GM21423 (cell line): Measurements from ENCODE around the gene ADH4.
"Not testable (repeated sequence)": the region's sequence is repeated elsewhere in the genome, so short reads cannot be mapped to it uniquely, and the experiment has no call there.

Experiments
- ATAC-seq: cut with Tn5 transposase; IDR thresholded peaks from one replicate; pipeline ENCODE4 v1.9.1; 2021; ENCODE audit warnings: mild to moderate bottlenecking, moderate library complexity; ENCODE audit not compliant: unreplicated experiment

The ADH4 gene

GRCh38 chr4:99144070-99144469, at the start of gene ADH4:
ADH4 (minus strand) TSS chr4:99144297; CDS start chr4:99144222, 75 bp downstream.
- ATAC-seq, result no peak

DNA sequence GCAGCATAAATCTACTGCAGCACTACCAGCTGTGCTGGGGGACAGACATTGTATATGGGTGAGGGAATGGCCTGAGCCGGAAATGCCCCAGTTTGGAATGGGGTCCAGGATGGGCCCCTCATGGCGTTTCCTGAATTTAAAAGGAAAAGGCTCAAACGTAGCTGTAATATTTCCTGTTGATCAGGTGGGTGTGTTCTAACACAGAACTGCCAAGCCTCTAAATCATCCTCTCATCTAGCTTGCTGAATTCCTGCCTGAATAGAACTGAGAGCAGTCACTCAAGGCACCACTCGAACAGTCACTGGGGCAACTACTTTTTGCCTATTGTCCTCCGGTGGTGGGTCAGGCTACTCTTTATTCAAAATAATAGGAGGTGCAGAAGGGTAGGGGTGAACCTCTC, 46.2 kb upstream of the ADH4 start:
- no peak for ATAC-seq

GRCh38 chr4:99189900-99190299, 45.8 kb upstream of the ADH4 start:
- not testable (repeated sequence) for ATAC-seq

DNA sequence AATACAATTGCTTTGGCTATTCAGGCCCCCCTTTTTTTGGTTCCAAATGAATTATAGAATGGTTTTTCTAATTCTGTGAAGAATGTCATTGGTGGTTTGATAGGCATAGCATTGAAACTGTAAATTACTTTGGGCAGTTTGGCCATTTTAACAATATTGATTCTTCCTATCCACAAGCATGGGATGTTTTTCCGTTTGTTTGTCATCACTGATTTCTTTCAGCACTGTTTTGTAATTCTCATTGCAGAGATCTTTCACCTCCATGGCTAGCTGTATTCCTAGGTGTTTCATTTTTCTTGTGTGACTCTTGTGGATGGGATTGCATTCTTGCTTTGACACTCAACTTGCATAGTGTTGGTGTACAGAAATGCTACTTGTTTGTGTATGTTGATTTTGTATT, 41.9 kb upstream of the ADH4 start:
- ATAC-seq, result no peak

DNA sequence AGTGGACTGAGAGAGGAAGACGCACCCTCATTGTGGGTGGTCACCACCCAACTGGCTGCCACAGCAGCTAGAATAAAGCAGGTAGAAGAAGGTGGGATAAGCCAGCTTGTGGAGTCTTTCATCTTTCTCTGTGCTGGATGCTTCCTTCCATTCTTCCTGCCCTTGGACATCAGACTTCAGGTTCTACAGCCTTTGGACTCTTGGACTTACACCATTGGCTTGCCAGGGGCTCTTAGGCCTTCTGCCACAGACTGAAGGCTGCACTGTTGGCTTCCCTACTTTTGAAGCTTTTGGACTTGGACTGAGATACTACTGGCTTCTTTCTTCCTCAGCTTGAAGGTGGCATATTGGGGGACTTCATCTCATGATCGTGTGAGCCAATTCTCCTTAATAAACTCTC, 41.5 kb upstream of the ADH4 start:
- ATAC-seq, result no peak

DNA sequence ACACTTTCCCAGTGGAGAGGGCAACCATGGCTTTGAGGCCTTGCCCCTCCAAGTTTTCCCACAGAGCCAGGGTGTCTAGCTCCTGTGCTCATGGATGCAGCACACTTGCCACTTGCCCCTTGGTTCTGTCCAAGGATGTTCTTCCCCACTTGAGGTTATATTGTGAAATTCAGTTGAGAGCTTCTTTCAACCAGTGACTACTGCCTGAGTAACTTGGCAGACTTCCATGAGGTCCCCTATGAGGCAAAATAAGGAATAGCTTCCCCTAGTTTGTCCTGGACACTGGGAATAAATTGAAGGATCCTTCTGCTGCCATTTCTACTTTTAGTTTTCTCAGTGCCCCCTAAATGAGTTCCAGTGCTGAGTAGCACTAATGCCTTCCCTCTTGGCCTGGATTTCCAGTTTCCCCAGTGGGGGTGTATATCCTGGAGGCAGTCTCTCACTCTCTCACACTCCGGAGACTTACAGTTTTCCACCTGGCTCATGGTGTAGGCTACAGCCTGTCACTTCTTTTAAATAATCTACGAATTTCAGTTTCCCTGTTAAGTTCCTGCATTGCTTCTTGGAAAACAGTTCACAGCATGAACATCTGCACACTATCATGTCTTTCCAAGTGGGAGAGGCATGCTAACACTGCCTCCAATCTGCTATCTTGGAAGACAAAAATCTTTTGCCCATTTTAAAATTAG, 36.4 kb upstream of the ADH4 start:
- no peak for ATAC-seq

GRCh38 chr4:99179626-99180025, 35.5 kb upstream of the ADH4 start:
- no peak for ATAC-seq

GRCh38 chr4:99179178-99179577, 35.1 kb upstream of the ADH4 start:
- ATAC-seq, result no peak

- no peak for ATAC-seq
These were observed 22.4 kb upstream of the ADH4 start for GRCh38 chr4:99166544-99166943.

DNA sequence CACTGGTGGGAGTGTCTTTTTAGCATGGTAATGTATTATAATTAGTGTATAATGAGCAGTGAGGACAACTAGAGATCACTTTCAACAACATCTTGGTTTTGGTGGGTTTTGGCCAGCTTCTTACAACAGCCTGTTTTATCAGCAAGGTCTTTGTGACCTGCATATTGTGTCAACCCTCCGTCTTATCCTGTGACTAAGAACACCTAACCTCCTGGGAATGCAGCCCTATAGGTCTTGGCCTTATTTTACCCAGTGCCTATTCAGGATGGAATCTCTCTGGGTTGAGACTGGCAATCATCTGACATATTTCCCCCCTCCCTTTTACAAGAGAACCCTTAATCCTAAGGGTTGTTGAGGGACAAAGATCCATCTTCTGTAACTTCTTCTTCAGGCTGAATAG, 21.9 kb upstream of the ADH4 start:
- ATAC-seq, result no peak

- no peak for ATAC-seq
These were observed 17.4 kb upstream of the ADH4 start for GRCh38 chr4:99161373-99162099.

DNA sequence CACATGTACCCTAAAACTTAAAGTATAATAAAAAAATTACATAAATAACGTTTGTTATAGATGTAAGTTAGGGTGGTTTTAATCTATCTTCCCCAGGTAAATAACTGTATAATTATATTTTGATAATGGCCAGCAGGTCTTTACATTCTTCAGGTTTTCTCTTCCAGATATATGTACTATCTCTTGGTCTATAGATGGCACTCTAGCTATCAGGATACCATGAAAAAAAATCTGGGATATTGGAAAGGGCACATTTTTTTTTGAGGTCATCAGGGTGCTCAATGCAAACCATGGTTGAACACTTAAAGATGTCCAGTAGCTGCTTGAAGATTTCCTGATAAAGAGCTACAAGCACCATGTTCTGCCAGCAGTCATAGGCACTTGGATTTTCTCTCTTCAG, 15.6 kb upstream of the ADH4 start:
- no peak for ATAC-seq

DNA sequence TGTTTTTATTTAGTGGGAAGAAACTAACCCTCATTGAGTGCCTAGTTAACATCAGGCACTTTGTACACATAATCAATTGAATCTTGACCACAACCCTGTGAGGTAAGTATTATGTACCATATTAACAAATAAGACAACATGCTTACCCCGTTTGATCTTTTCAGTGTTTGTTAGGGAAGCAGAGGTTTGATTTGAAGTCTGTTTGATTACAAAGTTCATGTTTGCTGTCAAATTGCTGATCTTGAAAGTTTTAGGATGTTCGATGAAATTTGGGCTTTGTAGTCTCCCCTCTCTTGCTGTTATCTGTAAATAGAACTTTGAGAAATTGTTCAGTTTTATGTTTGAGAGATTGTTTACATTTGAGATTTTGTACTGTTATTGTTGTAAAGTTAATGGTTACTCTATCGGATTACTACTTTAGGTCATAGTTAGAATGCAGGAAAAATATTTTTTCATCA, 13.4 kb upstream of the ADH4 start:
- no peak for ATAC-seq

DNA sequence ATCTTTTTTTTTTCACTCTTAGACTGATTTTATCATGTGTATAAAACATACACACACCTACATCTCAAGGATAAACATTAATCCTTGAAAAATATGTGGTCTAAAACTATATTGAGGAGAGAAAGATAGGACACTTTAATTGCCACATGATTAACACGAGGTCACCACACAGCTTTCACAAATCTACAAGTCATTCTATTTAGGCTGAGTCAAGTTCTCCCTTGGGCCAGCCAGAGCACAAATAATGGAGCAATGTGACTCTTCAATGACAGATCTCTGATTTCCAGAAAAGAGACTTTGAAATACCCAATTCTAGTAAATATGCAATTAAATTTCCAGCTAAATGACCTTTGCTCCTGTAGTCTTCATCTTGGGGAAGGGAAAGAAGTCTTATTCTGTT, 12.9 kb upstream of the ADH4 start:
- ATAC-seq, result no peak

GRCh38 chr4:99154658-99155342, 10.7 kb upstream of the ADH4 start:
- no peak for ATAC-seq

GRCh38 chr4:99151995-99152394, 7.9 kb upstream of the ADH4 start:
- no peak for ATAC-seq

DNA sequence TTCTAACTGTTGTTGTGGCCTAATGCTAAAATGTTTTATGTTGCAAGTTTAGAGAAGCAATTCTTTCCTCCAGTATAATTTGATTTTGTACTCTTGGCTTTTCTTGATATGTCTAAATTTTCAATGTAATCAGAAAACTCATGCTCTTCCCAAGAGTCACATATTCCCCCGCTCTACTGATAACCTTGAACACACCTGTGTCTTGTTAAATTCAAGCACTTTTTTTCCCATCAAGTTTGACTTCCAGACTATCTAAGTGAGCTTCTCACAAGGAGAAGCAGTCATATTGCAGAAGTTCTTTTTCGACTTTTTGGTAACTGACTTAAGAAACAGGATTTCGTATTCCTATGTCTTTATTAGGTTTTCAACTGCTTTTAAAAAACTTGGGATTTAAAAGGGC, 7.4 kb upstream of the ADH4 start:
- no peak for ATAC-seq

GRCh38 chr4:99149426-99150019, 5.4 kb upstream of the ADH4 start:
- ATAC-seq, result no peak

DNA sequence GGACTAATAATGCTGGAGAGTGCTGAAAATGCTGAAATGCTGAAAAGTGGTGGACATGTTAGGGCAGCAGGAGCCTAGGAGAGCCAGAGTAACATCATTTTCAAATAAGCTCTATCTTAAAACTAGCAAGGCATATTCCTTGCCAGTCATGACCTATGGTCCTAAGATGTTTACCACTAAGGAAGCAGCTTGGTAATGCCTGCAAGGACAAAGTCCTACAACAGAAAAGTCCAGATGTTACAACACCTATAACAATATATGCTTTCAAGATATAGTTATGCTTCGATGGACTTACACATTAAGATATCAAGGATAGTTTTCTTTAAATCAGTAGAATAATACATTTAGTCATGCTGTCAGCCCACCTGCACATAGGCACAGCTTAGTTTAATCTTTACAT, 4.5 kb upstream of the ADH4 start:
- no peak for ATAC-seq

DNA sequence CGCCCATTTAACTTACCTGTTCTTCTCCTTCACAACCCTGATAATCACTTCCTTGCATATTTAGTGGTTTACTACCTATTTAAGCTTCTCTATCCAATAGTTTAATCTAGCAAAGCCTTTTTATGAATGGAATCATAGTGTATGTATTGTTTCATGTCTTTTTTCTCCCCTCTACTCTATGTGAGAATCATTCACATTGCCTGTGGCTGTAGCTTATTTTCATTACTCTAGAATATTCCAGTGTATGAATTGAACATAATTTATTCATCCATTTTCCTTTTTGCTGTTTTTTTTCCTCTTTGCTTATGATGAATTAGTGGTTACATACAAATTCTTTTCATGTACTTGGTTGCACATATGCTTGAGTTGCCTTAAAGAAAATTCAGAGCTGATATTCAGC, 490 bp upstream of the ADH4 start:
- ATAC-seq, result no peak

DNA sequence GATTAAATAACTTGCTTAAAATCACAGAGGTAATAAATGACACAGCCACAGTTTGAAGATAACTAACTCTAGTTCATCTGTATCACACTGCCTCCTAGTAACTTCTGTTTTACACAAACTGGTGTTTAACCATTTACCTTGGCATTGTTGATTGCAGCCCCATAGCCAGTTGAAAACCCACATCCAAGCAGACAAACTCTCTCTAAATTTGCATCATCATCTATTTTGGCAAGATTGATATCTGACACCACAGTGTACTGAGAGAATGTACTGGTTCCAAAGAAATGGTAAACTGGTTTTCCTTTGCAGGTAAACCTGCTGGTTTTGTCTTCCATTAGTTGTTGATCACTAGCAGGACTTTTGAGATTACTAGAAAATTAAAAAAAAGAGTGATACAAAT, 7.8 kb downstream of the ADH4 start:
- no peak for ATAC-seq
